ENCODE results near the gene KRT12.

KRT12 gene

DNA sequence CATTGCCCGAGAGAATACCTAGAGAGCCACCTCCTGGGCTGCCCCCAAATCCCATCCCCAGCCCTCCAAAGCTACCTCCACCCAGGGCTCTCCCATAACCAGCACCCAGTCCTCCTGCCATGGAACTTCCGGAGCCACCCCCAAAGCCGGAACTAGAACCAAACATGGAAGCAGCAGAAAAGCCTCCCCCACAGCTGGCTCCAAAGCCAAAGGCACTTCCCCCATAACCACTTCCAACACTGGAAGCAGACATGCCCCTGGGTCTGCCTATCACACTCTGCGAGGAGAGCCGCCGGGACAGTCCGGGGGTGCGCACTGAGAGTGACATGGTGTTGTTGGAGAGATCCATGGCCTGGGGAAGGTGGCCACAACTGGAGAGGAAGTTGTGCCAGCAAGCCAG is at the start of gene KRT12:
Gene KRT12 (minus strand): TSS at position 386 of the 400 bp plus-strand sequence. CDS start 37 bp downstream, at position 349.
- DNase-seq (ENCODE audit: low spot score): no peak

DNA sequence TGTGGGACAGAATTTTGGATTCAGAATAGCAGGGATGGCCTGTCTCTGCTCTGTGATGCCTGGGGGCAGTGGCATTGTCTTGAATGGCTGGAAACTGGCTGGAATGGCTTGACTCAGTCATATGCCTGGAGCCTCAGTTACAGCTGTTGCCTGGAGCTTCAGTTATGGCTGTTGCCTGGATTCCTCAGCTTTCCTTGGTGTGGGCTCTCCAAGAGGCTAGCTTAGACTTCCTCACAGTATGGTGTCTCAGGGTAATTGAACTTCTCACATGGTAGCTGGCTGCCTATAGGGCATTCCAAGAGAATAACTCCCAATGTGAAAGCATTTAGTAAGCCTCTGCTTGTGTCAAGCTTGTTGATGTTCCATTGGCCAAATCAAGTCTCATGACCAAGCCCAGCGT is 49.3 kb upstream of the KRT12 start:
- DNase-seq (ENCODE audit: low spot score): no peak

DNA sequence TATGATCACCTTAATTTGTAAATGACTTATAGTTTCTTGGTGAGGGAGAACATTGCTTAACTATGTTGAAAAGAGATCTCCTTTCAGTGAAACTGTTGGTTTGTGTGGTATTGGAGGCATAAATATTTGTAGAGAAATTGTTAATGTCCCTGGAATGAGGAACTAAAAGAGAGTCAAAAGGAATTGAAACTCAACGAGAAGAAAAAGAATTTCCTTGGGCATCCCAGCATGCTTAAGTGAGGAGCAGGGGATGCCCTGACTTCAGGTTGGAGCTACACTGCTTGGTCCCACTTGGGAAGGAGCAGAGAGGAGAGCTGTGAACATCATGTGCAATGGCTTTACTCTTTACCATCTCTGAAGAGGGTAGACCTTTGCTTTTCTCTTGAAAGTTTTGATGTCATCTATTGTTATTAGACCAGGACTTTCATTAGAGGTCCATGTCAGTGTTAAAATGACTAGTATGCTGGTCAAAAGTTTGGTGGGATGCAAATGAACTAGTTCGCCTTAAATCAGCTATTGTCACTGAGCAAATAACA is 48.8 kb upstream of the KRT12 start:
- DNase-seq (ENCODE audit: low spot score): peak; percentile 56

DNA sequence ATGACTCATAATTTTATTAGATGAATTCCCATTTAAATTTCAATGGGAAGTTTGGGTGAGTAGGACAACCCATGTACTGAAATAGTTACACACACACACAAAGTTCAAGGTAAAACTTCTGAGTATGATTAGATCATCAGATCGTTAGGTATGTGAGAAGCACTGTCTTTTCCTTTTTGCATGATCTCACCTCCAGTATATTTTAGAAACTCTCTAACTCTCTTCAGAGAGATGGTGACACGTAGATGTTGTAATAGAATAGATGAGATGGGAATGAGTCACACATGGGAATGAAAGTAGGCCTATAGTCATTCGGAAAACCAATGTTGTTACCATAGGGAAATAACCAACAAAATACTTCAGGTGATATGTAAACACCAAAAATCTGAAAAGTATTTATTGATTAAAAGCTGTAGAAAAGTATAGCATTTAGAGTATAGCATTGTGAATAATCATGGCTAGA is 48.2 kb upstream of the KRT12 start:
- DNase-seq (ENCODE audit: low spot score): peak; percentile 77

DNA sequence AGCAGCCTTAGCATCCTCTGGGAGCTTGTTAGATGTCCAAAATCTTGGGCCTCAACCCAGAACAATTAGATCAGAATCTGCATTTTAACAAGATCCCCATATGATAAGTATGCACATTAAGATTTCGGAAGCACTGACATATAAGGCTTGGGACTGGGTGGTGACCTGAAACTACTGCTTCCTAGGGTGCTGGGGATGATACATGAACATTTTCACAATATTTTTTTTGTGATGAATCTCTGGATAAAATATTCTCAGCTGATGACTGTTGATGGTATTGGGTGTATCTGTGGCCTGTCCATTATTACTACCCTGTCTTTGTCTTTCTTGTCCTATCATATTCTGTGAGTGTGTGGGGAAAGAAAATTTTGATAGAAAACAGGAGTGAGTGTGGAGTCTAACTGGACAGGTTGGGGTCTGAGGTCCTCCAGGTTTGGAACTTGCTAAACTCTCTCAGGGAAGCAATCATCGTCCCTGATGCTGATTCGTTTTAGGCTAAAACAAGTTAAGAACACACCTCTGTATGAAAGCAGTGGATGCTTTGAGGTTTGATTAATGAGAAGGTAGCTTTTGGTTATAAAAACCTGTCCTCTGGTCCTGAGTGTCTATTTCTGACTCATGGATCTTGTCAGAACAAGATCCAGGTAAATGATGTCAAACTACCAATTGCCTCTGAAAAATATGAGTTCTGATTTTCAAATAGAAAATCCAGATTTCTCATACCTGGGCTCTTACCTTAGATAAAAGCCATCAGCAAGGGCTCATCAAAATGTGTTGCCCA is 47.2 kb upstream of the KRT12 start:
- no peak for DNase-seq (ENCODE audit: low spot score)

DNA sequence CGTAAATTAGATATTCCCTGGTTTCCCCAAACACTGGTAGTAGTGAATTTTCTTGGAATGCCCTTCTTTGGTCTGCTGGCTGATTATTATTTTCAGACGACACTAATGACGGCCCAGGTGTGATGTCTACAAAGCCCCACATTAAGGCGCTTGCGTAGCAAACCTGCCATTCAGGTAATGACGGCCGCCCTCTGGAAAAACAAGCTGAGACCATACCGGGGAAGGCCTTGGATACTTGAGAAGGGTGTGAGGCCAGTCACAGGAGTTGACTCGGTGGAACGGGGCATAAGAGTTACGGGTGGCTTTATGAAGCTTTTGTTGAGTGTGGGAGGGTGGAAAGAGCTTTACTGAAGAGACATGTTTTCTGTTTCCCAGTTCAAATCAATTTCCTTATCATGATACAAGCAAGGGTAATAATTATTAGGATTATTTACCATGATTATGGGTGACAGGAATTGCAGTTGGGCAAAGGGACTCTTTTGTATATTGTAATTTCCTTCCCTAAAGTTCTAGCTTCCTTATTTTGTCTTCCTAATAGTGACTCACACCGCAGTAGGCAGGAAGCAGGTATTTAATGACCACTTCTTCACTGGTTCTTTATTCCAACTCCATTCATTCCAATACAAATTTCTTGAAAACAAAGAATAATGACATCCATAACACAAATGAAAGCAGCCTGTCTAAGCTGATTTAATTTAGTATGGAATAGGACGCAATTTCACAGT is 45.6 kb upstream of the KRT12 start:
- no peak for DNase-seq (ENCODE audit: low spot score)

DNA sequence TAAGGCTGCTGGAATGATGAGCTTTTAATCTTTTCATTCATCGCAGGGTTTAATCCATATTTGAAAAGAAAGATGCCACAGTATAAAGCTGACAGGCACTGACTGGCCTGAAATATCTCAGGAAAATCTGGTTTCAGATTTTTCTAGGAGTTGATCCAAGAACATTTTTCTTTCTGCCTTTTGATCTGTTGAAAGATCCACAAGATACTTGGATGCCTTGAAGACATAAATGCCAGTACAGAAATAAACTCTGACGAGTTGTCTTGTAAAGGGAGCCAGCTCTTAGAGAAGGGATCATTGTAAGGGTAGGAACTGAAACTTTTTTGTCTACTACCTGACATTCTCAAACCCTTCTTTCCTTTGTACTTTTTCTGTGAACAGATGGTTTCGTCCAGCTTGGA is 43.4 kb upstream of the KRT12 start:
- DNase-seq (ENCODE audit: low spot score): peak; percentile 60

DNA sequence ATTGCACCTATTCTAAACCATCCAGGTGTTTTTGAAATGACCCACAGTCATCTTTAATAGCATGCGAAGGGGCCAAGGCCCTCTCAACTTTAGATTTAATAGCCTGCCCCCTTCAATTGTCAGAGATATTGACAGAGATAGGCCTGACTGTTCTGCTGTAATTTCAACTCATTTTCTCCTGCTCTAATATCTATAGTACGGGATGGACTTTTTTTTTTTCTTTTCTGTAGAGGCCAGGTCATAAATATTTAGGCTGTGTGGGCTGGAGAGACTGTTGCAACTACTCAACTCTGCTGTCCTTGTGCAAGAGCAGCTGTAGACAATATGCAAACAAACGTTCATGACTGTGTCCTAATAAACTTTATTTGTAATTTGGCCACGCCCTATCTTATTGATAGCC is 42.7 kb upstream of the KRT12 start:
- DNase-seq (ENCODE audit: low spot score): peak; percentile 49

DNA sequence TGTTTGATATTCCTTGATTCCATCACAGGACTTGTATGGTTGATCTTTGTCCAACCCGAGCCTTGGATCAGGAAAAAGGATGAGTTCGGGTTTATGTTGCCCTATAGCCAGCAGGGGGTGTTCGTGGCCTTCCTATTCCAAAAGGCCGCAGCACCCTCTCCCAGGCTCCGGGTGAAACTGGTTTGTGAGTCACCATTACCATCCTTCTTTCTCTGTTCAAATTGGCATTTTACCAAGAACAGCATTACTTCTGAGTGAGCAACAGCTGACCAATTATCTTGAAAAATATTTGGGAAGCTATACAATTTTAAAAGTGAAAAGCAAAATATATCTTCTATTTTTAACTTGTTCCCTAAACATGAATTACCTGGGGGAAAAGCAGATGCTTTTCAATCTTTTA is 42.3 kb upstream of the KRT12 start:
- peak; percentile 89 for DNase-seq (ENCODE audit: low spot score)

DNA sequence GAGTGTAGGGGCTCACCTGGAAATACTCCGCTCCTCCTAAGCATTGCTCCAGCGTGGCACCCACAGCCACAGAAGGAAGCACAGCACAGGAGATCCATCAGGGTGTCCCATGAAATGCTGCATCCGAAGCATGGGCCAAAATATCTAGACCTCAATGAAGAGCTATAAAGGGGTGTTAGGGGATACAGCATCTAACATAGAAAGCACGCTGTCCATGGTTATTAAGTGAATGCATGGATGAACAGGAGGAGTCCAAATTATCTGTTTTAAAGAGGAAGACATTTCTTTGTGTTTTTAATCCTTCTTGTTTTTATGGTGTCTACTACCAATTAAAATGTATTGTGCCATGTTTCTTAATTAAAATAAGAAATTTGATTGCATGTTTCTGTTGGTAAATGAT is 39.6 kb upstream of the KRT12 start:
- no peak for DNase-seq (ENCODE audit: low spot score)

DNA sequence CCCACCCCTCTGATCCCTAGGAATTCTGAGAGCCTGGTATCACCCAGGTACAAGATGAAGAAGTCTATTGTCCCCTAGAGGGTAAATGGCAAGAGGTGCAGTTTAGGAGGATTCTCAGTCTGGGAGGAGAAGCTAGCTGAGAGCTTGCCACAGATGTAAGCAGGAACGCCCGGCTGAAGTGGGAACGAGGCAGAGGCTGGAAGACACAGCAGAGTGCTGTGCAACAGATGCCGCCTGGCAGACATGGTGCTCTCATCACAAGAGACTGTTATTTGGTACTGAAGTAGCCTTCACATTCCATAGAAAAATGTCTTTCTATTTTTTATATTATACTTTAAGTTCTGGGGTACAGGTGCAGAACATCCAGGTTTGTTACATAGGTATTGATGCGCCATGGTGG is 38.3 kb upstream of the KRT12 start:
- no peak for DNase-seq (ENCODE audit: low spot score)

DNA sequence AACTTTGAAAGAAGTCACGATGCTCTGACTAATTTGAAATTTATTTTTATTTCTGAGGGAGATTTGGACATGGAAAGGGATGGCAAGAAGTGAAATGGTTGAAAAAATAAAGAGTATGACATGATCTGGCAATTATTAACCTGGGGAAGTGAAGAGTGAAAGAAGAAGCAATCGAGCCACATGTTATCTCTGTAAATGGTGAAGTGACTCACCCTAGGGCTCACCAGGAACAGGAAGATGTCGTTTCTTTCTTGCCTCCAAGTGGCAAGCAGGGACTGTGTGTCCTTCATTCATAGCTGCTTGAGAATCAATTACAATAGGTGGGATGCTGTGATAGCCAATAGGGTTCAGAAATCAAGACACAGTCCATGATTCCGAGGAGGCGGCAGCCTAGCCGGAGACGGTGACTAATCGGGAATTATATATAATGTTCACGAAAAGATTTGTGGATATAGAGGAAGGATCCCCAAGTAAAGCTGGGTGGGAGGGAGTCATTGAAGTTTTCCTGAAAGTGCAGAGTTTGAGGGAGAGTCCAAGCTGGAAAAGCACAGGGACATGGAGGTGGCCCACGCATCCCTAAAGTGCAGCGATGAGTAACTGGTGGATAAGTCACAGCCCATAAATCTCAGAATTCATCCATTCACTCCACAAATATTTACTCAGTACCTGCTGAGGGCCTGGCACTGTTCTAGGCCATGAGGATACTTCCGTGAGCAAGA is 36.3 kb upstream of the KRT12 start:
- peak; percentile 54 for DNase-seq (ENCODE audit: low spot score)

DNA sequence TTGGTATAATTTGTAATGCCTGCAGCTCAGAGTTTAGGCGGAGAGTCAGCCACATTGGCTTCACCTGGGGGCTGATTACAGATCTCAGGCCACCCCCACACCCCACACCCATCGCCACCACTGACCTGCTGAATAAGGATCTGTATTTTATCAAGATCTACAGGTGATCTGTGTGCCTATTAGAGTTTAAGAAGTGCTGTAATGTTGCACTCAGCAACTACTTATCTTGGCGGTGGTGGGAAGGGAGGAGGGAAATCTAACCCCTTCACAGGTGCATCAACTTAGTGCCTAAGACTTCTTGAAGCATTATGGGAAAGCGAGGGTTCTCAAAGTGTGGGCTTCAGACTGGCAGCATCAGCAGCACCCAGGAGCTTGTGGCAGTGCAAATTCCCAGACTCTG is 35.5 kb upstream of the KRT12 start:
- no peak for DNase-seq (ENCODE audit: low spot score)

DNA sequence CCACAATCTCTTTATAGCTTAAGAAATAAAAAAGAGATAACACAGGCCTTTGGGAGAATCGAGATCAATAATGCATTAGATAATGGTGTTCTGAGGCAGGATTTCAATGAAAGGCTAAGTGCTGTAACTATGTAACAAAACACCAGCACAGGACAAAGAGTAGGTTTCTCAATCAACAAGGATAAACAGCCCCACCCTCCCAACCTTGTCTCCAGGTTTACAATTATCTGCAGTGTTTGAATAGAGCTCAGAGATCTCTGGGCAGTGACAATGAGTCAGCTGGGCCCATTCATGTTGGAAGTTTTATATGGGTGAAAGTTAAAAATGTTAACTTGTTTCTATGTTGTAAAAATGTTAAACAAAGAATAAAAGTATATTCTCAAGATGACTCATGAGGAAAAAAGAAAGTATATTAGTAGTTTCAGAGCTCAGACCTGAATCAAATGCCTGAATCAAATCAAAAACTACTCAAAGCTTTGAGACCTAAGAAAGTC is 35.0 kb upstream of the KRT12 start:
- no peak for DNase-seq (ENCODE audit: low spot score)

DNA sequence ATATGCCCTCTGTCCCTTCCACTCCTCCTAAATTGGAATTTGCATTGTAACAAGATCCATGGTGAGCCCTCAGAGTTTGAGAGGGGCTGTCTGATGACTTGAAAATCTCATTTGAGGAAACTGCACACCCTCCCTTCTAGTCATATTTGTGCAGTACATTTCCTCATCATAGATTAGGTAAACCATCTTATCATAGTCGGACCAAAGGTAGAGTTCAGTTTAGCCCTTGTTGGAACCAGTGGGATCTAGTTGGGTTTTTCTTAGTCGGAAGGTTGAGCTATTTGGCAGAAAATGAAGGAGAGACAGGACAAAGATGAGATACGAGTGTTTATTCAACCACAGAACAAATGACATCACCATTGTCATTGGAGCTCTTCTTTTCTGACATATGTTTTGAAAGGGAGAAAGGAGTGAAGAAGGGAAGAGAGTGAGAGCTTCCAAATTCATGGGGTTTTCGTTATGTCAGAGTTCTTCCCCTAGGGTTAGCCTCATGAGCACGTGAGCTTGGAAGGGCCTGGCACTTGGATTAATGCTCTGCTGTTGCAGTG is 33.9 kb upstream of the KRT12 start:
- no peak for DNase-seq (ENCODE audit: low spot score)

DNA sequence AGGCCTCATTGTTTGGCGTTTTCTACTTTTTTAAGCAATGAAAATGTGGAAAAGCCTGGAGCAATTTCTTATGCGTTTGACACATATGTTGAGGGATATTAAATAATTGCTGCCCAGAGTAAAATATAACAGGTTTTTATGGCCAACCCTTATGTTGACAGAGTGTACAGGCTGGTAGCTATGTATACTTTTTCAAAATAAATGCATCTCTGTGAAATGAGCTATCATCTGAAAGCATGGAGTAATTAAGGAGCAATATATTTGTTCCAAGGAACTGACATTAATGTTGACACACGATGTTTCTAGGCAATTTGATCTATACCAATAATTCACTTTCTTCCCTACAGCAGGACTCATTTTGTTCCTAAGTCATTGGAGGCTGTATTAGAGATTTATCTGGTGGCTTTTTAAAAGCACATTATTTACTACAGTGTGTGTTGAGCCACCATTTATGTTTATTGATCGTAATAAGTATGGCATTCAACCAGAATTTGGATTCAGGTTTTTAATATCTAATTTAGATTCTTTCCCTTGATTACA is 30.0 kb upstream of the KRT12 start:
- DNase-seq (ENCODE audit: low spot score): no peak

DNA sequence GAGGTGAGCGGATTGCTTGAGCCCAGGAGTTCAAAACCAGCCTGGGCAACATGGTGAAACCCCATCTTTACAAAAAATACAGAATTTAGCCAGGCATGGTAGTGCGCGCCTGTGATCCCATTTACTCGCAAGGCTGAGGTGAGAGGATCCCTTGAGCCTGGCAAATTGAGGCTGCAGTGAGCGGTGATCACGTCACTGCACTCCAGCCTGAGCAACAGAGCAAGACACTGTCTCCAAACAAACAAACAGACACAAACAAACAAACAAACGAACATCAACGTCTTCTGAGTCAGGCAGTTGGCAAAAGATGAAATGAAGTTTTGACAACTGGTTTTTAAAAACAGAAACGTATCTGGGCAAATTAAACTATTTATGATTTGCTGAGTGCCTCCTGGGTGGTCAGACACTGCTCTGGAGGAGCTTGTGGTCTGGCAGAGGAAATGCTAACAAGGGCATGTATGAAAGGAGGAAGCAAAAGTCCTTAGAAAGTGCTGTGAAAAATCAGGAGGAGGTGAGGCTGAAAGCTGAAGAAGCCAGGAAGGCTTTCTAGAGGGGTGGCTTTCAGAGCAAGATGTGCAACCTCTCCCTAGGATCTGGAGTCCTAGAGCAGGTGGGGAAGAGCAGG is 28.2 kb upstream of the KRT12 start:
- no peak for DNase-seq (ENCODE audit: low spot score)

DNA sequence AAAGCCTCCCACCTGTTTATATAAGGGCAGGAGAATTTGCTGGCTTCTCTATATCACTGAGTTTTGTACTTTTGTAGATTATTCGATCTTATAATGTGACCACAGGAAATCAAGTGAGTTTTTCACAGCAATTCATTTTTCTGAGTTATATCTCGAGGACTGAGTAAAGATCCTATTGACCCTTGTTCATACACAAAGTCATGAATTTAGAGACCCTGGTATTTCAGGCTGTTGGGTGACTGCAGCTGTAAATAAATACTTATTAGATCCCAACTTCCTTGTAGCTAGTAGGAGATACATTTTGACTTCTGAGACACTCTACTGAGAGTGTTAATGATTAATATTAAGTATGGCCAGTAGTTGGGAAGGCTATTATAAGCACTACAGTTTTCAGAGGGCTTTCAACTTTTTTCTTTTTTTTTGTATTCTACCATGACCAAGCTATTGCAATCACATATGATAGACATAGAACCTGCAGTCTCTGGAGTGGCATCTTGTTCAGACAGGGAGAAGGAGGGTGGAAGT is 21.2 kb upstream of the KRT12 start:
- DNase-seq (ENCODE audit: low spot score): no peak

DNA sequence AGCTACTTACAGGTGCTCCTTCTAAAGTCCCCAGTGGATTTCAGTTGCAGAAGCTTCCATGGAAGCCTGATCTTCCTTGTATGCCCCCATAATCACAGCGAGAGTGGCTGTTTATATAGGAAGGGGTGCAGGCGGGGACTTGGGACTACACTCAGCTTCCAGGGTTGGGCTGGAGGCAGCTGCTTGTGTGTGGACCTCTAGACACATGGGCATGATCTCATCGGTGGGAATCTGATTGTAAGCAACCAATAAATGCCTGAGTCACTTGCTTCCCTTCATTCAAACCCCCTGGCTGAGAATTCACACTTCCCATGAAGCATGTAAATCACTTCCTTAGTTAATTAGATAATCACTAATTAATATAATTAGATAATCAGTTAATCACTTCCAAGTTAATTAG is 19.1 kb upstream of the KRT12 start:
- peak; percentile 22 for DNase-seq (ENCODE audit: low spot score)

DNA sequence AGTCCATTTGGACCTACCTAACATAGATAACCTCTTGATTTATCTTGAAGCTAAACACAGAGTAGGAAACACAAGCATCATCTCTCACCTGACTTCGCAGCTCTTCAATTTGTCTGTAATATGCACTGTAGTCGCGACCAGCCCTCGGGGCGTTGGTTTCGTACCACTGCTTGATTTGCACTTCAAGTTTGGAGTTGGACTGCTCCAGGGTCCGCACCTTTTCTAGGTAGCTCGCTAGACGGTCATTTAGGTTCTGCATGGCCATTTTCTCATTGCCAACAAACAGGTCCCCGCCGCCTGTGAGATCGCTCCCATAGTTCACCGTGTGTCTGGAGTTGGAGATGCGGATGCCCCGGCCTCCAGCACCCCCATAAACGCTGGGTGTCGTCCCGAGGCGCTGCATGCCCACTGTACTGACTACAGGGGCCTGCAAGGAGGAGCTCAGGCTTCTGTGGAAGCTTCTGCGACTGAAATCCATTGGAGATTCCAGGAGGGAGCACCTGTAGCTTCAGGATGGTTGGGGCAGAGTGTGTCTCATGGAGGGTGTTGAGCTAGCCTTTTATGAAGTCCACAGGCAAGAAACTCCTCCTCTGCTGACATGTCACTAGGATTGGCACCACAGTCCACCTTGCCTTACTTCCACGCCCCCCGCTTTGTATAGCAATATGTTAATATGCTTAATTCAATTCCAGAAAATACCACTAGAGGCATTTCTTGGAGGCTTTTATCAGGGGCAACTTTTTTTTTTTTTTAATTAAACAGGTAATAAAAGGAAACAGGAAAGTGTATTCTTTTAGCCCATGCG is 17.9 kb upstream of the KRT12 start, which contains the start of gene KRT20:
Gene KRT20 (minus strand): TSS at position 535 of the 805 bp plus-strand sequence. CDS start 57 bp downstream, at position 478.
- no peak for DNase-seq (ENCODE audit: low spot score)

Measured in GM03348 (cell line).